ENCODE measurements around the gene RANBP17. TPM values are rescaled to one million over a fixed set of nuclear protein-coding genes. Genes with fewer than 3 reads are reported as not detected.

RANBP17 gene
- total and polyA plus RNA-seq, 2 of the 4 experiments (the other 2 are of a cell fraction) = 8.2 to 29.0 TPM

DNA sequence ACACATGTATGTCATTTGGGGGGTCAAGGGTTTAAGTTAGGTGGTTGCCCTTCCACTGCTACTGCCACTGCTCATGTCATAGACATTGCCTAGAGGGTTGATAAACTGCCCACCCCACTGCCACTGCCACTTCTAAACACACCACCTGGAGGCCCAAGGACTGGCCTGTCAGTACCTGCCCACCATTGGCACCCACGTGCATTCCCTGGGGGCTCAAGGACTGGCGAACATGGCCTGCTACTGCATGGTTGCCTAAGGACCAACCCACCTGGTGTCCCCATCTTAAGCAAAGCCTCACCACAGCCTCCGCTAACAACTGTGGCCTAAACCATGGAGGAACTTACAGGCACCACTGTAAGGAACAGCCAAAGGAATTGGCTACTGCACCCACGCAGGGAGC, 261.6 kb downstream of the RANBP17 start:
- Histone ChIP-seq H3K14ac (replicated peaks; ENCODE audit: low read depth, low read length) (no peak overlapping the region; the same call in 1 of the 2 replicates), H4K5ac (ENCODE audit: low read depth, low read length) (no peak overlapping the region), H3K36me3 (ENCODE audit: control insufficient read depth, insufficient read depth, low read length) (no peaks in the 10 kb centered on the region), H3K9ac (ENCODE audit: low read depth, low read length) (no peak overlapping the region), H2AK9ac (replicated peaks; ENCODE audit: low read depth, low read length, poor library complexity) (no peak overlapping the region), H2AK5ac (ENCODE audit: low read depth, low read length) (no peak overlapping the region), H4K91ac (ENCODE audit: insufficient read depth, low read depth, low read length) (no peak overlapping the region), H3K9me3 (ENCODE audit: control insufficient read depth, insufficient read depth, low read length) (no peaks in the 10 kb centered on the region), H3K4ac (ENCODE audit: low read depth, low read length) (no peak overlapping the region), H4K20me1 (ENCODE audit: insufficient read depth, low read length) (no peaks in the 10 kb centered on the region), H3K4me3 (ENCODE audit: insufficient read depth, low read depth, low read length) (no peak overlapping the region), H3K79me1 (ENCODE audit: low read depth in 1 of 2, low read length in 2 of 2) (peaks cover 0 to 7% of the 10 kb centered on the region in 2 experiments; a peak in 1 of 4 replicates), H3K4me1 (ENCODE audit: control insufficient read depth, insufficient read depth, low read length) (no peaks in the 10 kb centered on the region), H4K8ac (ENCODE audit: low read depth in 2 of 2, low read length in 2 of 2) (no peak overlapping the region), H3K4me2 (ENCODE audit: low read depth, low read length) (no peak overlapping the region), H2BK5ac (ENCODE audit: low read depth, low read length, poor library complexity, severe bottlenecking) (no peak overlapping the region), H3K56ac (ENCODE audit: extremely low read depth, insufficient read depth, low read length) (no peak overlapping the region), H3K9me1 (ENCODE audit: insufficient read depth, low read length) (peaks cover 6% of the 10 kb centered on the region; the same call in 1 of the 2 replicates), H3K18ac (ENCODE audit: low read depth, low read length) (no peak overlapping the region), H2BK120ac (ENCODE audit: low read depth, low read length) (no peak overlapping the region), H2BK15ac (ENCODE audit: low read depth, low read length) (no peak overlapping the region), H2AFZ (replicated peaks; ENCODE audit: low read length, poor library complexity) (peak overlapping the region; percentile 58), H3K27me3 (ENCODE audit: control insufficient read depth, insufficient read depth, low read length) (no peaks in the 10 kb centered on the region), H2BK20ac (ENCODE audit: low read depth, low read length) (no peak overlapping the region), H3K23ac (ENCODE audit: low read depth, low read length) (no peak overlapping the region), H3K27ac (ENCODE audit: insufficient read depth, low read length) (no peak overlapping the region)
- no peak for DNase-seq
- no peak for ATAC-seq (ENCODE audit: low read depth)
- BruUV-seq (replicated peaks) = no TSS peak
- intact Hi-C loops (cut with micrococcal nuclease) = no loop called here
- in situ Hi-C loops (cut with MboI; ENCODE audit: low sequenced_read_pairs) = no loop called here
- dilution Hi-C loops (cut with HindIII; ENCODE audit: low sequenced_read_pairs, unreplicated experiment) = no loop called here
- ChIA-PET CTCF (no interaction called here), POLR2A (ENCODE audit: unreplicated experiment) (no interaction called here)
- WGBS, 2 experiments (ENCODE audit: extremely low coverage in 2 of 2, insufficient read length in 1 of 2) = 100% methylated on average over 1 of the region's 4 CpGs; no CpG with 5 or more reads in 1 of the 2 experiments
- no peak for TF ChIP-seq NFE2L2 (IDR thresholded peaks at IDR 0.05; ENCODE audit: low read depth, low read length)
- TF ChIP-seq MAZ (IDR thresholded peaks at IDR 0.05; ENCODE audit: borderline replicate concordance, low read depth, low read length) = no peak
- TF ChIP-seq MAFK (IDR thresholded peaks at IDR 0.05; ENCODE audit: low read depth, low read length) = no peak
- no peak for TF ChIP-seq RCOR1 (IDR thresholded peaks at IDR 0.05; ENCODE audit: insufficient replicate concordance, low read length)
- TF ChIP-seq BHLHE40 (IDR thresholded peaks at IDR 0.05; ENCODE audit: low read depth, low read length) = no peak
- no peak for TF ChIP-seq MXI1 (IDR thresholded peaks at IDR 0.05; ENCODE audit: borderline replicate concordance, low read depth, low read length)
- TF ChIP-seq CEBPB (IDR thresholded peaks at IDR 0.05; ENCODE audit: low read depth, low read length) = no peak
- TF ChIP-seq POLR2A (IDR thresholded peaks at IDR 0.05; ENCODE audit: low read depth, low read length) = no peak
- TF ChIP-seq FOS (IDR thresholded peaks at IDR 0.05; ENCODE audit: low read depth, low read length) = no peak
- TF ChIP-seq SMC3 (IDR thresholded peaks at IDR 0.05; ENCODE audit: low read depth, low read length) = no peak

Data from IMR-90 (cell line).